Activated CD8-positive, alpha-beta memory T cell treated with anti-CD3 and anti-CD28 coated beads for 24 hours (primary cell): ENCODE measurements around the gene ARNT2.
"Not testable (repeated sequence)": the region's sequence is repeated elsewhere in the genome, so short reads cannot be mapped to it uniquely, and the experiment has no call there.

Experiments used
- DNase-seq: peaks from one replicate; pipeline ENCODE4 v3.0.0-alpha.2; 2020

ARNT2 gene

DNA sequence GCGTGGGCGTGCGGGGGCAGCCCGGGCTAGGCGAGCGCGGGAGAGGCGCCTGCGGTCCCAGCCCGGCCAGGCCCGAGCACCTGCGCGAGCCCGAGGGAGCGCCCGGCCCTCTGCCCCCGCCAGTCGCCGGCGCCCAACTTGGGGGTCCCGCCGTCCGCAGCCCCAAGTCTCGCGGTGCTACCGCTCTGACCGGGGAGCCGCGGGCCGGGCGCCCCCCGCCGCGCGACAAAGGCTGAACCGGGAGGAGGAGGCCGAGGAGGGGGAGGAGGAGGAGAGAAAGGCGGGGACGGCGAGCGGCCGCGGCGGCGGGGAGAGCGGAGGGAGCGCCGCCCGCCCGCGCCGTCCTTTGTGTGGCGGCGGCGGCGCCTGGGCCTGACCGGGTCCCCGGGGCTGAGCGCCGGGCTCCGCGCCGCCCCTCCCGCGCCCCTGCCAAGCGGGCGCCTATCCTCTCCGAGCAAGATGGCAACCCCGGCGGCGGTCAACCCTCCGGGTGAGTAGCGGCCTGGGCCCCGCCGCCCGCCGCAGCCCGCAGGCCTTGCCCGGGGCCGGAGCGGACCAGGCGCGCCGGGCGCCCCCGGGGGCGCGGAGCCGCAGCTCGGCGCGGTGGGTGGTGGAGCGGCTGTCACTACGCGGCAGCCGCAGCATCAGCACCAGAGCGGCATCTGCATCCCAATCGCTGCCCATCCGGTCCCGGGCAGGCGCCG lies at the start of gene ARNT2:
ARNT2 (plus strand) TSS at position 326 of the 704 bp plus-strand sequence; CDS start at position 460, 134 bp downstream.
- no peak for DNase-seq

GRCh38 chr15:80367094-80367493 lies 37.1 kb upstream of the ARNT2 start:
- DNase-seq = no peak

DNA sequence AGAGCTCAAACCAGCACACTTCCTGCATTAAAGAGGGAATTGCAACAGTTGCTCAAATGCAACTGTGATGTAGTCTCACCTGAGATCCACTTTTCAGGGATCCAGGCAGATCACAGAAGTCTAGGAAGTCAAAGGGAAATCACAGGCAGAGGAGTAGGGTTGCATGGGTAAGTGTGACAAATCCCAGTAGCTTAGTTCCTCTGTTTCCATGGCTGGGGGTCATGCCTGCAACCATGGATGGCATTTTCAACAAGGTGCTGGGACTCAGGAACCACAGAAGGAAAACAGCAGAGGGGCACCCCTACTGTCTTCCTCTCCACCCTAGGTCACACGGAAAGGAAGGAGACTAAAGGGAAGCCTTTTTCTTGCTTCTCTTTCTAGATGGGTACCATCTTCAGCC lies 36.5 kb upstream of the ARNT2 start:
- DNase-seq = no peak

- no peak for DNase-seq
Observed at GRCh38 chr15:80371924-80372323, 32.3 kb upstream of the ARNT2 start.

- DNase-seq = no peak
Observed at GRCh38 chr15:80374441-80374840, 29.7 kb upstream of the ARNT2 start.

- no peak for DNase-seq
Observed at GRCh38 chr15:80375968-80376891, 28.0 kb upstream of the ARNT2 start.

GRCh38 chr15:80379693-80380092 lies 24.5 kb upstream of the ARNT2 start:
- no peak for DNase-seq

DNA sequence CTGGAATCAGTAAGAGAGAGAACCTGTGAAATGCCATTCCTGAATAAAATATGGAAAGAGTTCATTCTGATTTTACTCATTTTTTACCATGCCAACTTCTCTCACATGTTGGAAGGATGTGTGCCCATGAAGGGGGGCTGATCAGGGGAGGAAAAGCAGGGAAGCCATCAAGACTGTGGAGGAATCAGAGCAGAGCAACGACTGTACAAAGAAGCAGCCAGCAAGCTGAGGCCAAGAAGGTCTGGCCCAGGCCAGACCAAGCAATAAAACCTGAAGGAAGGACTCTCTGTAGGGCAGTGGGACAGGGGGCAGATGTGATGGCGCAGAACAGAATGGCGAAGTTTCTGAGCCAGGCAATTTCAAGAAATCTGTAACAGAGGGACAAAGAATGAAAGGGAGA lies 24.0 kb upstream of the ARNT2 start:
- no peak for DNase-seq

DNA sequence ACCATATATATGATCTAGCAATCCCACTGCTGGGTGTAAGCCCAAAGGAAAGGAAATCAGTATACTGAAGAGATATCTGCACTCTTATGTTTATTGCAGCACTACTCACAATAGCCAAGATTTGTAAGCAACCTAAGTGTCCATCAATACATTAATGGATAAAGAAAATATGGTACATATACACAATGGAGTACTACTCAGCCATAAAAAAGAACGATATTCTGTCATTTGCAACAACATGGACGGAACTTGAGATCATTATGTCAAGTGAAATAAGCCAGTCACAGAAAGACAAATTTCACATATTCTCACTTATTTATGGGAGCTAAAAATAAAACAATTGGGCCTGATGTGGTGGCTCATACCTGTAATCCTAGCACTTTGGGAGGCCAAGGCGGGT lies 21.9 kb upstream of the ARNT2 start:
- DNase-seq = no peak

- DNase-seq = no peak
Observed at GRCh38 chr15:80384432-80384831, 19.8 kb upstream of the ARNT2 start.

DNA sequence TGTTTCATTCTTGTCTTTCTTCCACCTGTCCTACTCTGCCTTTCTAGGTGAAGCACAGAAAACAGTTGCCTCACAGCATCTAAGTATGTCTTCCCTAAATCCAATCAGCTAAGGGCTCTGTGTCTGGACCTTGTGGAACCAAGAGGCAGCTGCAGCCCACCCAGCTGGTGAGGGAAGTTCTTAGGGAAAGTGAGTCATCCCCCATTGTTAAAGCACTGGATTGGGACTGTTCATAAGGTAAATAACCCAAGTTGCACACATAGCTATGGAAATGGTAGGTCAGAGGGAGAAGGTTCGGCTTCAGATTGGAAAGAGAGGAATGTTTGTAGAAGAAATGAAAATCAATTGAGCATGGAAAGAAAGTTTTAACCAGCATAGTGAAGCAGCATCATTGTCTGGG lies 18.0 kb upstream of the ARNT2 start:
- no peak for DNase-seq

- no peak for DNase-seq
Observed at GRCh38 chr15:80388326-80388725, 15.9 kb upstream of the ARNT2 start.

DNA sequence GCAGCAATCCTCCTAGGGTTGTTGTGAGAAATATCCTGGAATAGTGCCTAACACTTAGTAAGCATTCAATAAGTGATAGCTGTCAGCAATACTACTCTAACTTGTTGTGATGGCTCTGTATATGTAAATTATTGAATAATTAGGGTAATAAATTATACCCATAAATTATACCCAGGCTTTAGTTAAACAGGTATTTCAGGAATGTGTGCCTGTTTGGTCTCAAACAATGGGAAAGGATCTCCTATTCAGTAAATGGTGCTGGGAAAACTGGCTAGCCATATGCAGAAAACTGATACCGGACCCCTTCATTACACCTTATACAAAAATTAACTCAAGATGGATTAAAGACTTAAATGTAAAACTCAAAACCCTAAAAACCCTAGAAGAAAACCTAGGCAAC lies 14.8 kb upstream of the ARNT2 start:
- DNase-seq = no peak

GRCh38 chr15:80390942-80391341 lies 13.2 kb upstream of the ARNT2 start:
- not testable (repeated sequence) for DNase-seq

DNA sequence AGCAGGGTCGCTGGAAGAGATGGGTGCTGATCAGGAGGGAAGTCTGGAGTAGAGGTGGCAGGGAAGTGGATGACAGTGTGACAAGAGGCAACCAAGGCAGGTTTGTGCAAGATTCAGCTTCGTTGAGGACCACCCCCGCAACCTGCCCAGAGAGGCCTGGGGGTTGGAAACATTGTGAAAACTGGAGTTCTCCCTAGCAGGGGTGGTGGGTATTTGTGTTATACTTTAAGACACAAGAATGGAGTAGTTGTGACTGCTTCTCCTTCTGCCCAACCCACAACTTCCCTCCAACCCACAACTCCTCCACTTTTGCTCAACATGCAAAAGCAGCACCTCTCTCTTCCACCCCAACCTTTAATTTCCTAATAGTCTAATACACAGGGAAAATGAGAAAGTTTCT lies 8.6 kb upstream of the ARNT2 start:
- no peak for DNase-seq

- no peak for DNase-seq
Observed at GRCh38 chr15:80396096-80396495, 8.1 kb upstream of the ARNT2 start.

GRCh38 chr15:80399508-80399907 lies 4.7 kb upstream of the ARNT2 start:
- no peak for DNase-seq

- no peak for DNase-seq
Observed at GRCh38 chr15:80401456-80401855, 2.7 kb upstream of the ARNT2 start.

GRCh38 chr15:80402339-80402738 lies 1.8 kb upstream of the ARNT2 start:
- DNase-seq = no peak

- DNase-seq = no peak
Observed at GRCh38 chr15:80403712-80404056, 498 bp upstream of the ARNT2 start.

- no peak for DNase-seq
Observed at GRCh38 chr15:80404761-80405553, 775 bp downstream of the ARNT2 start.

DNA sequence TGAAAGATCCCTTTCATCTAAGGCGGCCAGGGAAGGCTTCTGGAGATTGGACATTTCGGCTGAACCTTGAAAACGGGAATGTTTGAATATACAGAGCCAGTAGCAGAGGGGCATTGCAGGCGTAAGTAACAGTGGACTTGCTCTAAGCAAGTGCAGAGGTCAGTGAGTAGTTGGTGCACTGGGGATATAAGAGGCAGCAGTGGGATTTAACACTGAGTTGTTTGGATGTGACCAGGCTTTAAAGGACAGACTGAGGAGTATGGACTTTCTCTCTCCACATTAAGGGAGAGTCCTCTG lies 1.3 kb downstream of the ARNT2 start:
- no peak for DNase-seq

DNA sequence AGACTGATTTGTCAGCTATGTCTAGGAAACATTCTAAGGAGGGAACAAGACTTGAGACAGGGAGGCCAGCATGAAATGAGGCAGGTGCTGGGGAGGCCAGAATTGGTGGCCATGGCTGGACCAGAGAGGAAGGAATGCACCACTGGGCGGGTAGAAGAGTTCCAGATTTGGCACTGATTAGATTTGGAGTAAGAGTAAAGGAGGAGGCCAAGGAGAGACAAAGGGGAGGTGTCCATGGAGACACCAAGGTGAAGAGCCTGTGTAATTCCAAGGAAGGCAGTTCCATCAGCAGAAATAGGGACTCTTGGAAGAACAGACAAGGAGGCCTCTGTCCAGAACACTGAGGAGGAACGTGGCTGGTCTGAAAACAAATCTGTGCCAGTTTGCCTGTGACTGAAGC lies 1.8 kb downstream of the ARNT2 start:
- no peak for DNase-seq

- DNase-seq = no peak
Observed at GRCh38 chr15:80411788-80412288, 7.7 kb downstream of the ARNT2 start.
